ENCODE measurements around the gene ABCD1.
"Not testable (repeated sequence)": the region's sequence is repeated elsewhere in the genome, so short reads cannot be mapped to it uniquely, and the experiment has no call there.

ABCD1 gene

DNA sequence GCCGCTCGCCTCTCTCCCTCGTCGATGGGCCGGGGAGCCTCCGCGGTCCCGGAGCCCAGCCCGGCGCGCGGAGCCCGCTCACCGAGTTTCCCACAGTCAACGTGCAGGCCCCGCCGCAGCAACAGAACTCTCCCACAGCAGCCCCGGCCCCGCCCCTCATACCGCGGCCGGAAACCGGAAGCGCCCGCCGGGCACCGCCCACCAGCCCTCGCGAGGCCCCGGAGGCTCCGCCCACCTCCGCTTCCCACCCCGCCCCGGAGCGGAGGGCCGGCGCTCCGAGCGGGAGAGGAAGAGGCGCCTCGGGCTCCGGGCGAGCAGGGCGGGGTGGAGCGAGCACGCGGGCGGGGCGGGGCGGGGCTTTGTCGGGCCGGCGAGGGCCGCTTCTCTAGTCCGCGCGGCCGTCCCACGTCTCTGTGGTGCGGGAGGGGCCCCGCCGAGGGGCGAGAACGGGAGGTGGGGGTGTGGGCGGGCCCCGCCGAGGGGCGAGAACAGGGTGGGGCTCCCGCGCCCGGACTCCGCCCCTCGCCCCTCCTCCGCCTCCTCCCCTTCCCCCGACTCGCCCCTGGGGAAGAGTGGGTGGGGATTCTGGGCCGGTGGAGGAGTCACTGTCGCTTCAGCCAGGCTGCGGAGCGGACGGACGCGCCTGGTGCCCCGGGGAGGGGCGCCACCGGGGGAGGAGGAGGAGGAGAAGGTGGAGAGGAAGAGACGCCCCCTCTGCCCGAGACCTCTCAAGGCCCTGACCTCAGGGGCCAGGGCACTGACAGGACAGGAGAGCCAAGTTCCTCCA, at the start of gene ABCD1, which contains the start of gene BCAP31:
ABCD1 (plus strand) TSS at position 605 of the 787 bp plus-strand sequence. CDS start 411 bp downstream, outside the sequence.
BCAP31 (minus strand) TSS at position 136 of the 787 bp plus-strand sequence. CDS start 1,143 bp downstream, outside the sequence.
- in situ Hi-C loops (cut with HindIII; ENCODE audit: low sequenced_read_pairs) = no loop called here

DNA sequence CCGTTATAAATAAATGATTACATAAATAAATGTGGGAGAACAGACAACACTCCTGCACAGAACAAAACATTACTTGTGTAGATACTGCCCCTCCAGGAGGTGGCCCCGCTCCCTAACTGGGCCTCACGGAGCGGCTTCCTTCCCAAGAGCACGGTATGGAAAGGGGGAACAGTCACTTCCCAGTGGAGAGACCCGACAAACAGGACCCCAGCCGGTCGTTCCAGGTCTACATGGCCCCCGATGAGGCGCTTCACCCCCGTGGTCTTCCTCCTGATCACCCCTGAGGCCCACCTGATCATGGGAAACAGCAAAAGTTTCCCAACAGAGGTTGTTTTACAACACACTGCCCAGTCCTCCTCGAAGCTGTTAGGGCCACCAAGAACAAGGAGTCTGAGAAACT, 43.5 kb upstream of the ABCD1 start:
- in situ Hi-C loops (cut with HindIII; ENCODE audit: low sequenced_read_pairs) = no loop called here

DNA sequence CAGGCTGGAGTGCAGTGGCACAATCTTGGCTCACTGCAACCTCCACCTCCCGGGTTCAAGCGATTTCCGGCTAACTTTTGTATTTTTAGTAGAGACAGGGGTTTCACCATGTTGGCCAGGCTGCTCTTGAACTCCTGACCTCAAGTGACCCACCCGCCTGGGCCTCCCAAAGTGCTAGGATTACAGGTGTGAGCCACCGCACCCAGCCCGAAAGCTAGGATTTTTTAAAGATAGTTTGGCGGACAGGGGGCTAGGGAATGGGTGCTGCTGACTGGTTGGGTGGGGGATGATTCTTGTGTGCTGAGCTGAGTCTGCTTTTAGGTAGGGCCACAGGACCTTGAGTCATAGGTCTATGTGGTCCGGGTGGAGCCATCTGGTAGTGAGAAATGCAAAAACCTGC, 41.2 kb upstream of the ABCD1 start:
- in situ Hi-C loops (cut with HindIII; ENCODE audit: low sequenced_read_pairs) = not testable (repeated sequence)

DNA sequence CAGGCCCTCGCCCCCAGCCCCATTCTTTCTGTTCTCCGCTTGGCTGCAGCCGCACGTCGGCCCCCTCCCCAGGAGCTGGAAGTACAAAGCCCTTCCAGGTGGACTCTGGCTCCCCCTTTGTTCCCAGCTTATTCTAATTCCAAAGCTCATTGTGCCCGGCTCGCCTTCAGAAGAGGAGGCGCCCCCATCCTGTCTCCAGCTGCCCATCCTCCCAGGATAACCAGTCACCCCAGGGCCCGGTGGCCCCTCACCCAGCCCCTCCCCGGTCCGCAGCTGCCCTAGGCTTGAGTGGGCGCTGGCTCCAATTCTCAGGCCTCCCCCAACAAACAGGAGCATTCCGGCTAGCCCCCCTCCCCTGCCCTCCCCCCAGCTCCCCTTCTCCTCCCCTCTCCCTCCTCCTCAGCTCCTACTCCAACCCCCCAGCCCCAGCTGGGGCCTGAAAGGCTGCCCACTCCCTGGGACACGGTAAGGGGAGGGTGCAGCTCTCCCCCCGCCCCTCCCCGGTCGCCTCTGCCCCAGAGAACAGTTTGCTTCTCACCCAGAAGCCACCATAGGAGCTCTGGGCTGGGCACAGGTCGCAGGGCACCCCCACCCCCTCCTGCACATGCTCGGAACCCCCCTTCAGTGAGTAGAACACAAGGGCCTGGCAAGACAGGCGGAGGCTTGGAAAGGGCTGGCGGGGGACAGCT, 40.0 kb upstream of the ABCD1 start:
- in situ Hi-C loops (cut with HindIII; ENCODE audit: low sequenced_read_pairs) = no loop called here

DNA sequence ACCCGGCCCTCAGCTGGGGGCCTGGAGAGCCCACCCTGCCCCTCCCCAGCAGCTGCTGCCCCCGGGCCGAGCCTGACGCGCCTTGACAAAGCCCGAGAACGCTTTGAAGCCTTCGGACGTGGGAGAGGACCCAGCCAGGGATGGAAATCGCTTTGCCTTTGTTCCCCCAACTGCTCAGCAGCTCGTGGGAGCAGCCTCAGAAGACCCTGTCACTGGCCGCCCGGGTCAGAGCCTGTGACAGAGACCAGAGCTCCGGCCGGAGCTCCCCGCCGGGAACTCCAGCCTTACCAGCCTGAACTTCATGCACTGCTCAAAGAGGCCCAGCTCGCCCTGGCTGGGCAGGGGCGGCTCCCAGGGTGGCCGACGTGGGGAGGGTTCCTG, 39.5 kb upstream of the ABCD1 start:
- in situ Hi-C loops (cut with HindIII; ENCODE audit: low sequenced_read_pairs) = no loop called here

DNA sequence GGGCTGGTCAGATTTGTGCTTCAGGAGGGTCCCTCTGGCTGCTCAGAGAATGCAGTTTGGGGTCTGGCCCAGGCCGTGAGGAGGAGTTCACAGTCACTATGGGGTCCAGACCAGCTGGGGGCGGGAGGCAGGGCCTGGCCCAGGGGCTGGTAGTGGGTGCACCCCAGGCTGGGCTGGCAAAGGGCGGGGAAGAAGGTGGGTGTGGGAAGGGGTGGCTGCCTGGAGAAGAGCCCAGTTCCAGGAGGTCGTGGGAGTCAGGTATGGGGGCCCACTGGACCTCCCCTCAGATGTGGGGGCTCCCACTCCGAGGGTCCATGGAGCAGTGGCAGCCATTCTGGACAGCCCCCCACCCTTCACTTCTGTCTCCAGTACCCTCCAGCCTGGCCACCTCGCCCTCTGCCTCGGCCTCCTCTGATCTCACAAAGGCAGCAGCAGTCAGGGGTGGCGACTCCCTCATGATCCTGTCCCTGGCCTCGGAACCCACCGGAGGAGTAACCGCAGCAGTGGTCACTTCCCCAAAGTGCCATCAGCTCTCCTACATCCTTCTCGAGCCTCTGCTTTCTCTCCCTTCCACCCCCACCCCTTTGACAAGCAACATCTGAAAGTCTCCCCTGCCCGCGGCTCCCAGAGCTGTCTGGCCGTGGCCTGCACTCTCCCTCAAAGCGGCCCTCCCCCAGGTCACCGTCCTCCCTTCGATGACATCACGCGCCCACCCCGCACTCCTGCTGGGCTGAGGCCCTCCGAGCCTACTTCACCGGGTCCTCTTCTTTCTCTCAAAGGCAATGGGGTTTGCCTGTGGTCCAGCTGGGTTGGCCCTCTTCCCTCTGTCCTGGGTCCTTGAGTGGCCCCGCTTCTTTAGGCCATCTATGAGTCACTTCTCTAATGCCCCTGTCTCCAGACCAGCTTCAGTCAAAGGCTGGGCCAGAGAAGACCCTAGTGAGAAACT, 38.6 kb upstream of the ABCD1 start:
- in situ Hi-C loops (cut with HindIII; ENCODE audit: low sequenced_read_pairs) = no loop called here

DNA sequence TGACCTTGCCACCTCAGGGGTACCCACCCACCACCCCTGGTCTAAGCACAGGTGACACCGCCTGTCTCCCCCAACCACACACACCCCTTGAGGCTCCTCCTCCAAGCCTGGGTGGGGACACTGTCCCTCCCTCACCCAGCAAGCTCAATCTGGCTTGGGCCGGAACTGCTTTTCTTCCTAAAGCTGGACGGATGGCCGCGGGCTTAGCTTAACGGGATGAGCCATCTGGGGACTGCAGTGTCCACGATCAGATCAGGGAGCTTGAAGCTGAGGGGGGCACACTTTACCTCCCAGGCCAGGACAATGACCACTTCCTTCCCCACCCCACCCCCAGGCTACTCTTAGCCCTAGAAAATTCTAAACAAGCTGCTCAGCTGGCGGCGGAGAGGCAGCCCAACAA, 37.9 kb upstream of the ABCD1 start:
- in situ Hi-C loops (cut with HindIII; ENCODE audit: low sequenced_read_pairs) = no loop called here

DNA sequence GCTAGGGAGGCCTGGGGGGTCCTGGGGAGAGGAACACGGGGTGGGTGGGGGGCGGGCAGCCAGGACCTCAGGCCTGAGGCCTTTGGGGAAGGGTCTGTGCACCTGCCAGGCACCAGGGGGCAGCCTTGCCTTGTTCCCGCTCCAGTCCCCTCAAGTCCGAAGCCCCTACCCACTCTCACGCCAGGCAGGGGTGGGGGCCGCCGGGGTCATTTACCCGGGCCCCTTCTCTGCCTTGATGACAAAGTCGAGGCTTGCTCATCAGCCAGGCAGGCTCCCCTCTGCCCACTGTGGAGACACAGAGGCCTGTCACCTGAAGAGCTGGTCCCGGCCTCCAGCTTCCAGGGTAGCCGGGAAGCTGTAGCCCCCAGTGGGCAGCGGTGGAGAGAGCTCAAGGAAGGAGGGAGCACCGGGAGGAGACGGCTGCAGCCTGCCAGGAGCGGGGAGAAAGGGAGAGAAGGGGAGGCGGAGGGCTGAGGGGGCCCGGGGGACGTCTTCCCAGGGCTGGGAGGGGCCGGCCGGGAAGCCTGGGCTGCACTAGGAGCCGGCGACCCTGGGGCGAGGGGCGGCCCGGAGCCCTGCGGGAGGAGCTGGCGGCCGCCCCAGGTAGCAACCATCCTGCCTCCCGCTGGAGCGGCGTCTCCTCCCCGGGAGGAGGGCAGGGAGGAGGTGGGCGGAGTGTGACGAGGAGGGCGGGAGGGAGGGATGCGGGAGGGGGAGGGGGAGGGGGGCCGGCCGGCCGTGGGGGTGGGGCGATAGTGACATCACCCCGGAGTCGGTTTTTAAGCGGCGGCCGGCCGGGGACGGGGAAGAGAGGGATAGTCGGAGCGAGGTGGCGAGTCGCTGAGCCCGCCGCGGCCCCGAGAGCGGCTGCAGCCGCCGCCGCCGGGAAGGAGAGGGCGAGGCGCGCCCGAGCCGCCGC, 37.3 kb upstream of the ABCD1 start, which contains the start of gene SLC6A8:
SLC6A8 (plus strand) TSS at position 806 of the 919 bp plus-strand sequence. CDS start 649 bp downstream, outside the sequence.
- in situ Hi-C loops (cut with HindIII; ENCODE audit: low sequenced_read_pairs) = no loop called here

DNA sequence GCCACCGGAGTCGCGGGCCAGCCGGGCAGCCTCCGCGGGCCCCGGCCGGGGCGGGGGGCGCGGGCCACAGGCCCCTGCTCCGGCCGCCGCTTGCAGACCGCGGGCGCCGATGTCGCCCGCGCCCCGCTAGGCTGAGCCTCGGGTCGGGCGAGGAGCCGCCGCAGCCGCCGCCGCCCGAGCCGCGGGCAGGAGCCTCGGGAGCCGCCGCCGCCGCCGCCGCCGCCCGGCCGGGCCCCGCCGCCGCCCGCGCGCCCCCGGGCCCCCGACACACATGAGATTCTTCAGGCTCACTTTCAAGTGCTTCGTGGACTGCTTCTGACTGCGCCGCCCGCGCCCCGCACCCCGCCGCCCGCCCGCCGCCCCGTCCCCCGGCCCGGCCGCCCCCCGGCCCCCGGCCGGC, 36.6 kb upstream of the ABCD1 start:
- in situ Hi-C loops (cut with HindIII; ENCODE audit: low sequenced_read_pairs) = no loop called here

DNA sequence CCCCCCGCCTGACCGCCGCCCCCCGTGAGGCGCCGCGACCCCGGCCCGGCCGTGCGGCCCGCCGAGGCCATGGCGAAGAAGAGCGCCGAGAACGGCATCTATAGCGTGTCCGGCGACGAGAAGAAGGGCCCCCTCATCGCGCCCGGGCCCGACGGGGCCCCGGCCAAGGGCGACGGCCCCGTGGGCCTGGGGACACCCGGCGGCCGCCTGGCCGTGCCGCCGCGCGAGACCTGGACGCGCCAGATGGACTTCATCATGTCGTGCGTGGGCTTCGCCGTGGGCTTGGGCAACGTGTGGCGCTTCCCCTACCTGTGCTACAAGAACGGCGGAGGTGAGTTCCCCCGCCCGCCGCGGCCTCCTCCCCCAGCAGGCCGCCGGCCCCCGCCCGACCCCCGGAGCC, 36.1 kb upstream of the ABCD1 start:
- in situ Hi-C loops (cut with HindIII; ENCODE audit: low sequenced_read_pairs) = no loop called here

DNA sequence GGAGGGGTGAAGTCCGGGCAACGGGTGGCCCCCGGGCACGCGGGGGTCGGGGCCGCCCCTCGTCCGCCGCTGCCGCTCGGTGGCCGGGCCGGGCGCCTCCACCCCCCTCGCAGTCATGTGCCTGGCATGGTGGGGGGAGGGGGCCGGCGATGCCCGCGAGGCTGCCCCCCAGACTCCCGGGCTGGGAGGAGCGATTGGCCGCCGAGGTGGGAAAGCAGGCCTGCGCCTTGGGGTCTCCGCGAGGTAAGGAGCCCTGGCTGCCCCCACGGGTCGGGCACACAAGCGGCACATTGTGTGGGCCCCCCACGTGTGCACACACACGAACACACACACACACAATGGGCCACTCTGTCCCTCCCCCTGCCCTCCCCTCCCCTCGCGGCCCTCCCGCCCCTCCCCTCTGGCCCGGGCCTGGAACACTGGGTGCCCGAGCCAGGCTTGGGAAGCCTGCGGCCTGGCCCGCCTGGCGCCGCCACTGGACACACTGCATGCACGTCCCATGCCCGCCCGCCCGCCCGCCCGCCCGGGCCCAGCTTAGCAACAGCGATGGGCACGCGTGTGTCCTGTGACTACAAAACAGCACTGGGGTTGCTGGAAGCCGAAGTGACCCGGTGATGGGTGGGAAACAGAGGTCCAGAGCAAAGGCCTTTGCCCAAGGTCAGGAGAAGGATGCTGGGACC, 35.6 kb upstream of the ABCD1 start:
- in situ Hi-C loops (cut with HindIII; ENCODE audit: low sequenced_read_pairs) = no loop called here

DNA sequence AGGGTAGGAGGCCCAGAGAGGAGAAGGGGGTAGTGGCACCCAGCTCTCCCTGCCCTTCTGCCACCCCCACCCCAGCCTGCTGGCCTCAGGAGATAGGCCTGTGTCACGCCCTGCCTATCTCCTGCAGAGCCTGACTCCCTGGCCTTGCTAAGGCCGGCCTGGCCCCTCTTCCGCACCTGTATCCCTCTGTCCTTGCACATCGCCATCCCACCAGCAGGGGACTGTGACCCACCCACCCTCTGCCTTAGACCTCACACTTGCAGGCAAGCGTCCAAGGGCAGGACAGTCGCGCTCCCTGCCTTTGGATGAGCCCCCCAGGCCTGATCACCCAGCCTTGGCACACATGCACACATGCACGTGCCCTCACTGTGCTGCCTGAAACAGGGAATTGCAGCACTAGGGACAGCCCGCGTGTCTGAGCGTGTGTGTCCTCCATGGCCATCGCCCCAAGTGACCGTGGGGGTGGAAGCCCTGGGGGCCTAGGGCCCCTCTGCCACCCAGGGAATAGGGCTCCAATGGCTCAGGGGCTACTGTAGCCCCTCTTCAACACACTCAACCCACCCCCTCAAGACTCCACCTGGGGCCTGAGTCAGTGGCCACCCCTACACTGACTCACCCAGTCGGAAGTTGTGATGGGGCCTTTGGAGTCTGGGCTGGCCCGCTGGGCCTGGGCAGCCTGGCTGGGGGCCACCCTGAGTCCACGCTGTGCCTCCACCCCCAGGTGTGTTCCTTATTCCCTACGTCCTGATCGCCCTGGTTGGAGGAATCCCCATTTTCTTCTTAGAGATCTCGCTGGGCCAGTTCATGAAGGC, 34.8 kb upstream of the ABCD1 start:
- in situ Hi-C loops (cut with HindIII; ENCODE audit: low sequenced_read_pairs) = no loop called here

DNA sequence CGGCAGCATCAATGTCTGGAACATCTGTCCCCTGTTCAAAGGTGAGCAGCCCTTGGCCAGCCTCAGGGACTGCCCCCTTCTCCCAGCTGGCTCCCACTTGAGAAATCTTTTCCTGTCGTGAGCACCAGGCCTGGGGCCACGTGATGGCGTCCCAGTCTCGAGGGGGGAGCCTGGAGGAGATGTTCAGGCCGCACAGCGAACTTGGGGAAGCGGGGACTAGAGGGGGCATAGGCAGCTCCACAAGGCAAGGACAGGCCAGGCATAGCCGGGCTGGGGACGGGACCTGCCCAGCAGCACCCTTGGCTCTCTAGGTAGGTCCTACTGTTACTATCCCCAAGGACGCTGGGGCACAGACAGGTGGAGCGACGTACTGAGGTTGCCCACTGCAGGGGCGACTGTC, 34.2 kb upstream of the ABCD1 start:
- in situ Hi-C loops (cut with HindIII; ENCODE audit: low sequenced_read_pairs) = no loop called here

DNA sequence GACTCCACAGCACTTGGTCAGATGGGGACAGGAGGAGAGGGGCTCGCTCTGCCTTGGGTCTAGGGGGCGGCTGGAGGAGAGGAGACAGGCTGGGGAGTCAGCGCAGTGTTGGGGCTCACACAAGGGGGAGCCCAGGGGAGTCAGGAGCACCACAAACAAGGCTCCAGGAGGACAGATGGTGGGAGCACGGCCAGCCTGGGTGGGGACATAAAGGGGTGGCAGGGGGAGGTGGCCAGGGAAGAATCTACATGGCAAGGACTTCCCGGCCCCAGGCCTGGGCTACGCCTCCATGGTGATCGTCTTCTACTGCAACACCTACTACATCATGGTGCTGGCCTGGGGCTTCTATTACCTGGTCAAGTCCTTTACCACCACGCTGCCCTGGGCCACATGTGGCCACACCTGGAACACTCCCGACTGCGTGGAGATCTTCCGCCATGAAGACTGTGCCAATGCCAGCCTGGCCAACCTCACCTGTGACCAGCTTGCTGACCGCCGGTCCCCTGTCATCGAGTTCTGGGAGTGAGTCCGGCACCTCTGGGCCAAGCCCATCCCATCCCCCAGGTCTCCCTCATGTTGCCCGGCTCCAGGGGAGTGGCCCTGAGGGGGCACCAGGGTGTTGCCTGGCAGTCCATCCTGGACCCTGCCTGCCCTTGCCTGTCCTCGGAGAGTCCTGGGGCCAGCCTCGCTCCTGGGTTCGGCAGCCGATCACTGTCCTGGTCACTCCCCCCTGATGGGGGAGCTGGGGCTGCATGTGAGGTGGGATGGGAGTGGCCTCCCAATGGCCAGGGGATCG, 33.4 kb upstream of the ABCD1 start:
- in situ Hi-C loops (cut with HindIII; ENCODE audit: low sequenced_read_pairs) = not testable (repeated sequence)

DNA sequence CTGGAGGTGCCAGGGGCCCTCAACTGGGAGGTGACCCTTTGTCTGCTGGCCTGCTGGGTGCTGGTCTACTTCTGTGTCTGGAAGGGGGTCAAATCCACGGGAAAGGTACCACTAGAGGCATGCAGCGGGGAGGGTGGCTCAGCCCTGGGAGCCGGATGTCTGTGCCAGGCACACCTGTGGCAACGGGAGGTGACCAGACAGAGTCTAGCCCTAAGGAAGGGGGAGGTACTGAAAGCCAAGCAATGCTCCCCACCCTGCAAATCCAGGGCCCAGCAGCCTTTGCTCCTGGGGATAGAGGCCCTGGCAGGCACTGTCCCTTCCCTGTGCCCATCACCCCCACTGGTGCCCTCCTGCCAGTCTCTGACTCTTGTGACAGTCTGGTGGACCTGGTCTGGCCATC, 32.7 kb upstream of the ABCD1 start:
- in situ Hi-C loops (cut with HindIII; ENCODE audit: low sequenced_read_pairs) = no loop called here

DNA sequence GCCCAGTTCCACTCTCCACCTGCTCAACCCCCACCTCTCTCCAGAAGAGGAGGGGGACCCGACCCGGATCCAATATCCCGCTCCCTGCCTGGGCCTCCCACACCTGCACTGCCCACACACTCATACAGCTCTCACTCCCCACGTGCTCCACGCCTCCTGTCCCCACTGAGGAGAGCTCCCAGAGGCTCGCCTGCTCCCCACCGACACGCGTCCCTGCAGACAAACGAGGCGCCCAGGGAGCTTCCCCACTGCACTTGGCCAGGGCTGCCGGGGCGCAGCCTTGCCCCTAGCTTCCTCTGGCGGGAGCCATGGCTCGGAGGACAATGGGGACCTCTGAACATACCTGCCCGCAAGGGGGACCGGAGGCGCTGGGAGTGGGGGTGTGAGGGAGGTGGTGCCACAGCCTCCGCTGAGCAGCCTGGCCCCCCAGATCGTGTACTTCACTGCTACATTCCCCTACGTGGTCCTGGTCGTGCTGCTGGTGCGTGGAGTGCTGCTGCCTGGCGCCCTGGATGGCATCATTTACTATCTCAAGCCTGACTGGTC, 32.0 kb upstream of the ABCD1 start:
- in situ Hi-C loops (cut with HindIII; ENCODE audit: low sequenced_read_pairs) = no loop called here

DNA sequence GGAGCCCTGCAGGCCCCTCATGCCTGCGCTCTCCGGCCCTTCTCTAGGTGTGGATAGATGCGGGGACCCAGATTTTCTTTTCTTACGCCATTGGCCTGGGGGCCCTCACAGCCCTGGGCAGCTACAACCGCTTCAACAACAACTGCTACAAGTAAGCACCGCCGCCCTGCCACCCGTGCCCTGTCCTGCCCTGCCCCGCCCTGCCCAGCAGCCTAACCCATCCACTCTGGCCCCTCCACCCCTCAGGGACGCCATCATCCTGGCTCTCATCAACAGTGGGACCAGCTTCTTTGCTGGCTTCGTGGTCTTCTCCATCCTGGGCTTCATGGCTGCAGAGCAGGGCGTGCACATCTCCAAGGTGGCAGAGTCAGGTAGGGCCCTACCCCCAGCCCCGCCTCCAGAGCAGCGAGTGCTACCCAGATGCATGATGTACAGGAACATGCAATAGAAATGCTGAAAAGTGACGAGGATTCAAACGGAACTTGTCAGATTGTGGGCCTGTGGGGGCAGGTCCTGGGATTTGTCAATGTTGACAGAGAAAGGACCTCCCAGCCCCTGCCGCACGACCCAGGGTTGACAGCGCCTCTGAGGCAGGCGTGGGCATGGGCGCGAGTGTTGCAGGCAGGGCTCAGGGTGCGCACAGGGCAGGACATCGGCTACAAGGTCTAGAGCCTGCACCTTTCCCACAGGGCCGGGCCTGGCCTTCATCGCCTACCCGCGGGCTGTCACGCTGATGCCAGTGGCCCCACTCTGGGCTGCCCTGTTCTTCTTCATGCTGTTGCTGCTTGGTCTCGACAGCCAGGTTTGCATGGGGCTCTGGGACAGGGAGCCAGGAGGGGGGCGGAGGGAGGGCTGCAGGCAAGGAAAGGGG, 31.2 kb upstream of the ABCD1 start:
- in situ Hi-C loops (cut with HindIII; ENCODE audit: low sequenced_read_pairs) = no loop called here

Measured in endothelial cell of hepatic sinusoid (primary cell).